Measurements from ENCODE around the gene TRIM46.

The TRIM46 gene

DNA sequence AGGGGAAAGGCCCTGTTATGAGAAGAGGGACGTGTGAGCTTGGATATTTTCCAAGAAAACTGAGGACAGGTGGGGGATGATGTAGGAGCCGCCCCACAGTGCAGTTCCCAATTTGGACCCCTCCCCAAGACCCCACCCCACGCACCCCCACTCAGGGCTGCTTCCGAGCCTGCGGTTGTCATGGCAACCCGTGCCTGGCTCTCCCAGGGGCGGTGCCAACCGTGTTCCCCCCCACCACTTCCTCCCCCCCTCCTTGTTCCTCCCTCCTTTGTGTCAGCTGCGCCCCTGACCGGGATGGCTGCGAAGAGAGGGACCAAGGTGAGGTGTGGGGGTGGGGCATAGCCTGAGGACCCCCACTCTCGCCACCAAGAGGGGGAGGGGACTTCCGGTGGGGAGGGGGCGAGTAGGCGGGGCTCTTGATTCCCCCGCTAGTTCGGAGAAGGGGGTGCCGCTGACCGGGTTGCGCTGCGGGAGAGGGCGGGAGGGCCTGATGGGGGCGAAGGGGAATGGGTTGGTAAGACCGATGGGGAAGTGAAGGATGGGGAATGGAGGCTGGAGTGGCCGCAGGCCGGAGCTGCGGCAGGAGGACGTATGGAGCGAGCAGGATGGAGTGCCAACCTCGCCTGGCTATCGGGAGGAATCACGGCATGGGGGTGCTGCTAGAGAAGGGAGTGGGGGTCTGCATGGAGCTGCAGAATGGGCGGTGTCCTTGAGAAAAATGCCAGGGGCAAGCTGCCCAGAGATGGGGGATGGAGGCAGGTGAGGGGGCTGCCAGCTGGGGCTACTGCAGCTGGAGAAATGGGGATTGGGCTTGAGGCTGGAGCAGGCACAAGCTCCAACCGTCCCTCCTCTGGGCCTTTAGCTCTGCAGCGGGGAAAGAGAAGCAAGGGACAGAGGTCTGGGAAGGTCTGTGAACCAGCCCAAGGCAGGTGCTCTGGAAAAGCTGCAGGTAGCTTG lies 953 bp downstream of the TRIM46 start:
- Histone ChIP-seq H3K9me3 (ENCODE audit: control insufficient read depth, insufficient read depth, low read depth, low read length) (no peaks in the 10 kb centered on the region), H3K36me3 (ENCODE audit: control insufficient read depth, insufficient read depth, low read length) (peaks cover 34% of the 10 kb centered on the region), H3K27ac (ENCODE audit: low read depth, low read length) (no peak overlapping the region), H3K9ac (ENCODE audit: low read length) (no peak overlapping the region), H3K27me3 (ENCODE audit: control insufficient read depth, insufficient read depth, low read length) (no peaks in the 10 kb centered on the region), H3K4me1 (ENCODE audit: control insufficient read depth, insufficient read depth, low read length) (peaks cover 11% of the 10 kb centered on the region; the same call in 1 of the 2 replicates), H3K4me3 (ENCODE audit: low read depth, low read length) (peak overlapping the region; percentile 76)

DNA sequence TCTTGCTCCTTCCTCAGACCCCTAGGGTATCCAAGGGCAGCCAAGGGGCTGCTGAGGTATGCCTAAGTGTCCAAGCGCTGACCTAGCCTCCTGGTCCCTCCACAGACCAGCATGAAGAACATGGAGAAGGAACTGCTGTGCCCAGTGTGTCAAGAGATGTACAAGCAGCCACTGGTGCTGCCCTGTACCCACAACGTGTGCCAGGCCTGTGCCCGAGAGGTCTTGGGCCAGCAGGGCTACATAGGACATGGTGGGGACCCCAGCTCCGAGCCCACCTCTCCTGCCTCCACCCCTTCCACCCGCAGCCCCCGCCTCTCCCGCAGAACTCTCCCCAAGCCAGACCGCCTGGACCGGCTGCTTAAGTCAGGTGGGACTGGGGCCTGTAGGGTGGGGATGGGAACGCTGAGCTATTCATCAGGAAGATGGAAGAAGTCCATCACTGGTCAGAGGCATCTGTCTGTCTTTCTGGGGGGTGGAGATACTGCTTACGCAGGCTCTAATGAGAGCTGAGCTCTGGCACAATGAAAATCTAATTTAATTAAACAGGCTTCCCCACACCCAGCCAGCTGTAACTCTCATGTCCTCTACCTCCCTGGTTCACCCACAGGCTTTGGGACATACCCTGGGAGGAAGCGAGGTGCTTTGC lies 1.8 kb downstream of the TRIM46 start:
- Histone ChIP-seq H3K9ac (ENCODE audit: low read length) (no peak overlapping the region), H3K4me1 (ENCODE audit: control insufficient read depth, insufficient read depth, low read length) (peaks cover 11% of the 10 kb centered on the region; the same call in 1 of the 2 replicates), H3K9me3 (ENCODE audit: control insufficient read depth, insufficient read depth, low read depth, low read length) (no peaks in the 10 kb centered on the region), H3K4me3 (ENCODE audit: low read depth, low read length) (peak overlapping the region; percentile 76), H3K36me3 (ENCODE audit: control insufficient read depth, insufficient read depth, low read length) (peaks cover 36% of the 10 kb centered on the region), H3K27me3 (ENCODE audit: control insufficient read depth, insufficient read depth, low read length) (no peaks in the 10 kb centered on the region), H3K27ac (ENCODE audit: low read depth, low read length) (no peak overlapping the region)

DNA sequence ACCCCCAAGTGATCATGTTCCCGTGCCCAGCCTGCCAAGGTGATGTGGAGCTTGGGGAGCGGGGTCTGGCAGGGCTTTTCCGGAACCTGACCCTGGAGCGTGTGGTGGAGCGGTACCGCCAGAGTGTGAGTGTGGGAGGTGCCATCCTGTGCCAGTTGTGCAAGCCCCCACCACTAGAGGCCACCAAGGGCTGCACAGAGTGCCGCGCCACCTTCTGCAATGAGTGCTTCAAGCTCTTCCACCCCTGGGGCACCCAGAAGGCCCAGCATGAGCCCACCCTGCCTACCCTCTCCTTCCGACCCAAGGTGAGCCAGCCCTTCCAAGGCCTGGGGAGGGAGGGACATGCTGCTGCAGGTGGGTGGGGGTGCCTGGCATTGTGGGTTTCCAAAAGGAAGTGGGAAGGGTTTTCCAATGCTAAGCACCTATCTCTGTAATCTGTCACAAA lies 2.3 kb downstream of the TRIM46 start:
- Histone ChIP-seq H3K36me3 (ENCODE audit: control insufficient read depth, insufficient read depth, low read length) (peaks cover 35% of the 10 kb centered on the region), H3K4me3 (ENCODE audit: low read depth, low read length) (no peak overlapping the region), H3K4me1 (ENCODE audit: control insufficient read depth, insufficient read depth, low read length) (peaks cover 11% of the 10 kb centered on the region; the same call in 1 of the 2 replicates), H3K9ac (ENCODE audit: low read length) (no peak overlapping the region), H3K27me3 (ENCODE audit: control insufficient read depth, insufficient read depth, low read length) (no peaks in the 10 kb centered on the region), H3K9me3 (ENCODE audit: control insufficient read depth, insufficient read depth, low read depth, low read length) (no peaks in the 10 kb centered on the region), H3K27ac (ENCODE audit: low read depth, low read length) (no peak overlapping the region)

DNA sequence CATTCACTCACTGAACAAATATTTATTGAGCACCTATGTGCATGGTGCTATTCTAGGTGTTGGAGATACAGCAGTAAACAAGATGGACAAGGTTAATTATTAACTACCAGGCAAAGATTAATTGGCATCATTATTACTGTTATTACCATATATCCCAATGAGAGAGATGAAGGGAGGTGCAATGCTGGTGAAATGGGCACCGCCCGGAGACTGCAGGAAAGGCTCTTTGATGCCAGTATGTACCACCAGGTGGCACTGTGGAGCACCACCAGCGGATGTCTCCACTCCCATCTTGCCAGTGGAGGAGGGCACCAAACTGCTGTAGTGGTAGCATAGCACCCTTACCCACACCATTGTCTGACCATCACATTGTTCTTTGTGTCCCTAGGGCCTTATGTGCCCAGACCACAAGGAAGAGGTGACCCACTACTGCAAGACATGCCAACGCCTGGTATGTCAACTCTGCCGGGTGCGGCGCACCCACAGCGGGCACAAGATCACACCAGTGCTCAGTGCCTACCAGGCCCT lies 3.0 kb downstream of the TRIM46 start:
- no peaks in the 10 kb centered on the region for H3K9me3 ChIP-seq (ENCODE audit: control insufficient read depth, insufficient read depth, low read depth, low read length)
- no peak overlapping the region for H3K9ac ChIP-seq (ENCODE audit: low read length)
- H3K36me3 ChIP-seq (ENCODE audit: control insufficient read depth, insufficient read depth, low read length) = peaks cover 39% of the 10 kb centered on the region
- no peaks in the 10 kb centered on the region for H3K27me3 ChIP-seq (ENCODE audit: control insufficient read depth, insufficient read depth, low read length)
- H3K27ac ChIP-seq (ENCODE audit: low read depth, low read length) = no peak overlapping the region
- H3K4me3 ChIP-seq (ENCODE audit: low read depth, low read length) = no peak overlapping the region
- peaks cover 11% of the 10 kb centered on the region; the same call in 1 of the 2 replicates for H3K4me1 ChIP-seq (ENCODE audit: control insufficient read depth, insufficient read depth, low read length)

DNA sequence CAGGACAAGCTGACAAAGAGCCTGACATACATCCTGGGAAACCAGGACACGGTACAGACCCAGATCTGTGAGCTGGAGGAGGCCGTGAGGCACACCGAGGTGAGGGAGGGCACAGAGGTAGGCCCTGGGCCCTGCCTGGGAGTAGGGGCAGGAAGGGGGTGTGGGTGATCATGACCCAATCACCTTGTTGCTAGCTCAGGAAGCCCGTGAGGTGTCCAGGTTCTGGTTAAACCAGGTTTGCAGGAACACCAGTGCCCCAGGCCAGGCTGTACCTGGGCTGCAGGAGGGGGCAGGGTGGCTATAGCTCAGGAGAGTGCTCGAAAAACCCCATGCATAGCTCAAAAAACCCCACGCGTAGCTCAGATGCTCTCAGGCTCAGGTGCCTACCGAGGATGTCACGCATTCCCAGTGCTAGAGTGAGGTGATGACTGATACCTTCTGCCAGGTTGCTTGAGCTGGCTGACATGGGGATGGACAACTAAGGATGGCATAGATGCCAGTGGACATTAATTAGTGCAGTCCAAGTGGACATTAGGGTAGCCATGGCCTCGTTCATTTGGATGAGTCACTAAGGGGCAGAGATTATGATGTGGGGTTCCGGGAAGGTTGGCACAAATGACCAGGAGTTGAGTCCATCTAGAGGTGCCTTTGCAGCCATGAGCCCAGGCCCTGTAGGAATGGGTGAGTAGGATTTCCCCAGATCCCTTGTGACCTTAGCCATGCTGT lies 3.7 kb downstream of the TRIM46 start:
- Histone ChIP-seq H3K27ac (ENCODE audit: low read depth, low read length) (no peak overlapping the region), H3K36me3 (ENCODE audit: control insufficient read depth, insufficient read depth, low read length) (peaks cover 46% of the 10 kb centered on the region), H3K9me3 (ENCODE audit: control insufficient read depth, insufficient read depth, low read depth, low read length) (no peaks in the 10 kb centered on the region), H3K4me3 (ENCODE audit: low read depth, low read length) (no peak overlapping the region), H3K4me1 (ENCODE audit: control insufficient read depth, insufficient read depth, low read length) (peaks cover 7% of the 10 kb centered on the region; the same call in 1 of the 2 replicates), H3K9ac (ENCODE audit: low read length) (no peak overlapping the region), H3K27me3 (ENCODE audit: control insufficient read depth, insufficient read depth, low read length) (no peaks in the 10 kb centered on the region)

DNA sequence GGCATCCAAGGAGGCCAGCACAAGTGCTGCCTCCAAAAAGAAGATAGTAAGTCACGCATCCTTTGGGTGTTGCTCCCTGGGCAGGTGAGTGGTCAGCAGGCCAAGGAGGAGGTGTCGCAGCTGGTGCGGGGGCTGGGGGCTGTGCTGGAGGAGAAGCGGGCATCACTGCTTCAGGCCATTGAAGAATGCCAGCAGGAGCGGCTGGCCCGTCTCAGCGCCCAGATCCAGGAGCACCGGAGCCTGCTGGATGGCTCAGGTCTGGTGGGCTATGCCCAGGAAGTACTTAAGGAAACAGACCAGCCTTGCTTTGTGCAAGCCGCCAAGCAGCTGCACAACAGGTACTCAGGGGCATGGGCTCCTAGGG lies 4.3 kb downstream of the TRIM46 start:
- Histone ChIP-seq H3K9me3 (ENCODE audit: control insufficient read depth, insufficient read depth, low read depth, low read length) (no peaks in the 10 kb centered on the region), H3K36me3 (ENCODE audit: control insufficient read depth, insufficient read depth, low read length) (peaks cover 47% of the 10 kb centered on the region), H3K9ac (ENCODE audit: low read length) (no peak overlapping the region), H3K27ac (ENCODE audit: low read depth, low read length) (no peak overlapping the region), H3K4me1 (ENCODE audit: control insufficient read depth, insufficient read depth, low read length) (peaks cover 7% of the 10 kb centered on the region; the same call in 1 of the 2 replicates), H3K4me3 (ENCODE audit: low read depth, low read length) (no peak overlapping the region), H3K27me3 (ENCODE audit: control insufficient read depth, insufficient read depth, low read length) (no peaks in the 10 kb centered on the region)

DNA sequence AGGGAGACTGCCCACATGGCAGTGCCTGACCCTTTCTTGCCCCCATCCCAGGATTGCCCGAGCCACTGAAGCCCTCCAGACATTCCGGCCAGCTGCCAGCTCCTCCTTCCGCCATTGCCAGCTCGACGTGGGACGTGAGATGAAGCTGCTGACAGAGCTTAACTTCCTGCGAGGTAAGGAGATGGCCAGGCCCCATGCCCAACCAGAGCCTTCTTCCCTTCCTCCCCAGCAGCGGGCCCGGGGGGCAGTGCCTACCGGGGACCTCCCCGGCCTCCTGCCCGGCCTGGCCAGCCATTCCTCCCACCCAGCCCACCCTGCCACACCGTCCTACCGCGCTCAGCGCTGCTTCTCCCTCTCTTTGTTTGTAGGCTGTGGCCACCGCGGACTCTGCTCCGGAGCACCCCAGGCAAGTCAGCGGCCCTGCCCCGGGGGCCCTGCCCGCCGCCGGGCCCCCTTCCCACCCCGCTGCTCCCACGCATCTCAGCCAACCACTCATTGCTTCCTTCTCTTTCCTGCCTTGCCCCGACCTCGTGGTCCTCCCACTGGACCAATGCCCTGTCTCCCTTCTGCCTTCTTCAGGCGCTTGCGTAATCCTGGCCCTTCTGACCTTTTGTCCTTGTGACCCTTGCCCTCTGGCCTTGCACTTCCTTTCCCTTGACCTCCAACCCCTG lies 4.9 kb downstream of the TRIM46 start:
- Histone ChIP-seq H3K9me3 (ENCODE audit: control insufficient read depth, insufficient read depth, low read depth, low read length) (no peaks in the 10 kb centered on the region), H3K9ac (ENCODE audit: low read length) (no peak overlapping the region), H3K36me3 (ENCODE audit: control insufficient read depth, insufficient read depth, low read length) (peaks cover 48% of the 10 kb centered on the region), H3K4me1 (ENCODE audit: control insufficient read depth, insufficient read depth, low read length) (peaks cover 7% of the 10 kb centered on the region; the same call in 1 of the 2 replicates), H3K4me3 (ENCODE audit: low read depth, low read length) (no peak overlapping the region), H3K27ac (ENCODE audit: low read depth, low read length) (no peak overlapping the region), H3K27me3 (ENCODE audit: control insufficient read depth, insufficient read depth, low read length) (no peaks in the 10 kb centered on the region)

DNA sequence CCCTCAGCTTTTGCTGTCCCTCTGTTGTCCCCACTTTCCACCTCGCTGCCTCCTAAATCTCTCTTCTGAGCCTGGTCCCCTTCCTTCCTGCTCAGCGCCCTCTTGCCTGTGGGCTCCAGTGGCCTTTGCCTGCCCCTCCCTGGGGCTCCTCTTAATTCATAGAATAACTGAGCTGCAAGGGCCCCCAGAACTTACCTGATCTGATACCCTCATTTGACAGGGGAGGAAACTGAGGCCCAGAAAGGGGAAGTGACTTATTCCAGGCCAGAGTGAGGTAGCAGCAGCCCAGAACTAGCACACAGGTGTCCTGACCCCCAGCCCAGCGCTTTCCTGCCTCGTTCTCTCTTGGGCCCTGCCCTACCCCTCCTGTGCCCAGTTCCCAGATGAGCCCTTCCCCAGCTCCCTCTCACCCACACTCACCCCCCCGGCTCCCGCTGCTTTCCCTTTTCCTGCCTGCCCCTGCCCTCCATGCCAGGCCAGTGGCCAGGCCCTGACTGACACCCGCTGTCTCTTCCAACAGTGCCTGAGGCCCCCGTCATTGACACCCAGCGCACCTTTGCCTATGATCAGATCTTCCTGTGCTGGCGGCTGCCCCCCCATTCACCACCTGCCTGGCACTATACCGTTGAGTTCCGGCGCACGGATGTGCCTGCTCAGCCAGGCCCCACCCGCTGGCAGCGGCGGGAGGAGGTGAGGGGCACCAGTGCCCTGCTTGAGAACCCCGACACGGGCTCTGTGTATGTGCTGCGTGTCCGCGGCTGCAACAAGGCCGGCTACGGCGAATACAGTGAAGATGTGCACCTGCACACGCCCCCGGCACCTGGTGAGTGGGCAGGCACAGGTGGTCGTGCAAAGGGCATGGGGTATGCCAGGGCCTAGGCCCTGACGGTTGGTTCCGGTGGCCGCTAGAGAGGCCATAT lies 5.7 kb downstream of the TRIM46 start:
- Histone ChIP-seq H3K9me3 (ENCODE audit: control insufficient read depth, insufficient read depth, low read depth, low read length) (no peaks in the 10 kb centered on the region), H3K27me3 (ENCODE audit: control insufficient read depth, insufficient read depth, low read length) (no peaks in the 10 kb centered on the region), H3K9ac (ENCODE audit: low read length) (no peak overlapping the region), H3K4me1 (ENCODE audit: control insufficient read depth, insufficient read depth, low read length) (peaks cover 7% of the 10 kb centered on the region; the same call in 1 of the 2 replicates), H3K4me3 (ENCODE audit: low read depth, low read length) (no peak overlapping the region), H3K27ac (ENCODE audit: low read depth, low read length) (no peak overlapping the region), H3K36me3 (ENCODE audit: control insufficient read depth, insufficient read depth, low read length) (peaks cover 50% of the 10 kb centered on the region)

DNA sequence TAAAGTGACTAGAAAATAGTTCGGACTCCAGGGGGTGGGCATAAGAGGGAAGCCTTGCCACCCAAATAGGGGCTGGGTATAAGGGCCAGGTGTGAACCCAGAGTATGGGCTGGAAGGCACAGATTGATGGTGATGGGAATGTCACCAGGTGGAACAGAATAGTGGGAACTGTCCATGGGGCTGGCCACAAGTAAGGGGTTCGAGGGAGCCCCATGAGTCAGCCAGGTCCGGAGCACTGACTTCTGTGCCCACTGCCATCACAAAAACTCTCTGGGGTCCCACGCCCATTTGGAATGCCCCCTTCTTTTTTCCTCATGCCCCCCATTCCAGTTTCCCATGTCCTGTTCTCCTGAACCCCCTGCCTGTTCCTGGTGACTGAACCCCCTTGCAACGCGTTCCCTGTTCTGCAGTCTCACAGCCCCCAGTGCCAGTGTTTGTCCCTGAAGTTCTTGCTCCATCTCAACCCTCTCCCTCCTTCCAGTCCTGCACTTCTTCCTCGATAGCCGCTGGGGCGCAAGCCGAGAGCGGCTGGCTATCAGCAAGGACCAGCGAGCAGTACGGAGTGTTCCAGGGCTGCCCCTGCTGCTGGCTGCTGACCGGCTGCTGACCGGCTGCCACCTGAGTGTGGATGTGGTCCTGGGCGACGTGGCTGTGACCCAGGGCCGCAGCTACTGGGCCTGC lies 7.9 kb downstream of the TRIM46 start:
- Histone ChIP-seq H3K4me1 (ENCODE audit: control insufficient read depth, insufficient read depth, low read length) (peaks cover 12% of the 10 kb centered on the region), H3K36me3 (ENCODE audit: control insufficient read depth, insufficient read depth, low read length) (peaks cover 50% of the 10 kb centered on the region), H3K9me3 (ENCODE audit: control insufficient read depth, insufficient read depth, low read depth, low read length) (no peaks in the 10 kb centered on the region), H3K27me3 (ENCODE audit: control insufficient read depth, insufficient read depth, low read length) (no peaks in the 10 kb centered on the region), H3K27ac (ENCODE audit: low read depth, low read length) (no peak overlapping the region), H3K4me3 (ENCODE audit: low read depth, low read length) (no peak overlapping the region), H3K9ac (ENCODE audit: low read length) (no peak overlapping the region)

Measured in HUES6 (cell line).